Lung (tissue), 12 donors: ENCODE results near the gene DENND4B. TPM values are rescaled to one million over a fixed set of nuclear protein-coding genes. Genes with fewer than 3 reads are reported as not detected.

Experiments used
- ATAC-seq: fragments of 200-7000 bp; cut with Tn5 transposase; one replicate; pipeline ENCODE4 v1.9.1; 2020; ENCODE audit warnings: moderate number of reproducible peaks; ENCODE audit not compliant: insufficient read depth, low FRiP score
- DNase-seq, 3 donors: peaks; one replicate each; pipeline ENCODE4 v3.0.0-alpha.2; 2013 to 2017
- H3K27ac ChIP-seq, 2 donors: one replicate each; pipeline ENCODE4 v1.5.1; 2013; ENCODE audit warnings: mild to moderate bottlenecking in 2 of 2, moderate library complexity in 2 of 2, control low read depth in 1 of 2, inconsistent platforms in 1 of 2, low read depth in 1 of 2, low read length in 1 of 2
- H3K27me3 ChIP-seq, 3 donors: one replicate each; pipeline ENCODE4 v1.5.1; 2013; ENCODE audit warnings: low read length in 2 of 3; ENCODE audit not compliant: control insufficient read depth in 3 of 3, insufficient read depth in 3 of 3
- H3K36me3 ChIP-seq, 4 donors: one replicate each; pipeline ENCODE4 v1.5.1; 2013; ENCODE audit warnings: low read length in 4 of 4, mild to moderate bottlenecking in 1 of 4, moderate library complexity in 1 of 4; ENCODE audit not compliant: control insufficient read depth in 4 of 4, insufficient read depth in 4 of 4
- H3K4me1 ChIP-seq, 5 donors: one replicate each; pipeline ENCODE4 v1.5.1; 2013; ENCODE audit warnings: low read length in 5 of 5, mild to moderate bottlenecking in 2 of 5, moderate library complexity in 1 of 5; ENCODE audit not compliant: control insufficient read depth in 5 of 5, insufficient read depth in 5 of 5
- H3K4me3 ChIP-seq: one replicate; pipeline ENCODE4 v1.5.1; 2013; ENCODE audit warnings: mild to moderate bottlenecking, control low read depth, moderate library complexity
- H3K9ac ChIP-seq, 2 donors: one replicate each; pipeline ENCODE4 v1.5.1; 2013; ENCODE audit warnings: low read length in 2 of 2, control low read depth in 1 of 2; ENCODE audit not compliant: insufficient read depth in 1 of 2
- H3K9me3 ChIP-seq, 4 donors: one replicate each; pipeline ENCODE4 v1.5.1; 2013; ENCODE audit warnings: low read length in 3 of 4, mild to moderate bottlenecking in 1 of 4, moderate library complexity in 1 of 4; ENCODE audit not compliant: control insufficient read depth in 4 of 4, insufficient read depth in 3 of 4
- WGBS, 2 donors: extraction: QIAGEN DNeasy Blood & Tissue Kit; methylation state at CpG; one replicate each; pipeline ENCODE4 v1.1.7; 2013; 5-methylcytosine and 5-hydroxymethylcytosine counted together
- polyA plus RNA-seq, 2 donors: library from polyadenylated mRNA; stranded (reverse); fragments of 200-250 nt; gene quantifications; one replicate each; pipeline ENCODE4 v1.2.1, GENCODE V29; 2013
- total RNA-seq, 2 donors: library from RNA; depleted of rRNA in 1 of 2; stranded (reverse); fragments of >200 nt in 1 of 2; gene quantifications; one replicate each; pipeline ENCODE4 v1.2.1, GENCODE V29; 2014 to 2021
- TF ChIP-seq, protein P1 (sequence below): IDR thresholded peaks from 2 replicates; pipeline ENCODE4 v1.5.1; 2012; ENCODE audit warnings: mild to moderate bottlenecking; ENCODE audit errors: control extremely low read depth, extremely low read depth
- donor health status: control.
- donor health status: control.
- donor health status: Bipolar disorder and iron deficiency.
- donor health status: healthy.
- donor health status: DM: yes; HTN: yes; CAD: no.

The DENND4B gene
- total and polyA plus RNA-seq, 4 donors, result 40.5 to 84.7 (median 59.4) TPM

- Histone ChIP-seq H3K4me3 (no peak overlapping the region), H3K36me3 (peaks cover 10 to 73% (median 40%) of the 10 kb centered on the region in 4 donors), H3K9ac (no peak overlapping the region)
These were observed 10.3 kb downstream of the DENND4B start for GRCh38 chr1:153936011-153936802.

DNA sequence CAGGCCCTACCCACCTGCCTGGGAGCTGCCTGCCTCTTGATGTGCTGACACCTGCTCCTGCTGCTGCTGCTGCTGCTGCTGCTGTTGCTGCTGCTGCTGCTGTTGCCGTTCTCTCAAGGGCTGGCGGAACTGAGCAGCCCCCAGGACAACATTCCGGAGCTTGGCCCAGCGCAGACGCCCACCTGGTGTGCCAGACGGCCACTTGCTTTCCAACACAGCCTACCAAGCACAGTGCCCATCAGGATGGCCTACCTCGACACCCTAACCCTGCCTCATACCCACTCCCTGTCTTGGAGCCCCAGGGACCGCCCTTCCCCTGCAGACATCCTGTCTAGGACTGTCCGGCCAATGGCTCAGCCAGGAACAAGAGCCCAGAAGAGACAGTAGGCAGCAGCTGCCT is 11.8 kb downstream of the DENND4B start:
- Histone ChIP-seq H3K27ac (no peak overlapping the region), H3K4me3 (no peak overlapping the region), H3K4me1 (no peaks in the 10 kb centered on the region), H3K9ac (no peak overlapping the region), H3K9me3 (no peaks in the 10 kb centered on the region), H3K36me3 (peaks cover 15 to 73% (median 46%) of the 10 kb centered on the region in 4 donors), H3K27me3 (no peaks in the 10 kb centered on the region)
- ATAC-seq, result no peak
- DNase-seq, result no peak
- WGBS, 2 donors, result 95 to 96% methylated on average over 9 of the region's 9 CpGs
- TF ChIP-seq, protein P1, sequence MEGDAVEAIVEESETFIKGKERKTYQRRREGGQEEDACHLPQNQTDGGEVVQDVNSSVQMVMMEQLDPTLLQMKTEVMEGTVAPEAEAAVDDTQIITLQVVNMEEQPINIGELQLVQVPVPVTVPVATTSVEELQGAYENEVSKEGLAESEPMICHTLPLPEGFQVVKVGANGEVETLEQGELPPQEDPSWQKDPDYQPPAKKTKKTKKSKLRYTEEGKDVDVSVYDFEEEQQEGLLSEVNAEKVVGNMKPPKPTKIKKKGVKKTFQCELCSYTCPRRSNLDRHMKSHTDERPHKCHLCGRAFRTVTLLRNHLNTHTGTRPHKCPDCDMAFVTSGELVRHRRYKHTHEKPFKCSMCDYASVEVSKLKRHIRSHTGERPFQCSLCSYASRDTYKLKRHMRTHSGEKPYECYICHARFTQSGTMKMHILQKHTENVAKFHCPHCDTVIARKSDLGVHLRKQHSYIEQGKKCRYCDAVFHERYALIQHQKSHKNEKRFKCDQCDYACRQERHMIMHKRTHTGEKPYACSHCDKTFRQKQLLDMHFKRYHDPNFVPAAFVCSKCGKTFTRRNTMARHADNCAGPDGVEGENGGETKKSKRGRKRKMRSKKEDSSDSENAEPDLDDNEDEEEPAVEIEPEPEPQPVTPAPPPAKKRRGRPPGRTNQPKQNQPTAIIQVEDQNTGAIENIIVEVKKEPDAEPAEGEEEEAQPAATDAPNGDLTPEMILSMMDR, result no peak

More at GRCh38 chr1:153936011-153936802, 10.3 kb downstream of the DENND4B start:
- Histone ChIP-seq H3K9me3 (no peaks in the 10 kb centered on the region), H3K27ac (no peak overlapping the region), H3K27me3 (no peaks in the 10 kb centered on the region), H3K4me1 (no peaks in the 10 kb centered on the region)
- TF ChIP-seq, protein P1, result no peak
- ATAC-seq (no peak), DNase-seq (no peak)
- 96 to 98% methylated on average over 12 of the region's 12 CpGs for WGBS, 2 donors

- Histone ChIP-seq H3K4me3 (no peak overlapping the region), H3K36me3 (peaks cover 15 to 69% (median 44%) of the 10 kb centered on the region in 4 donors), H3K27me3 (no peaks in the 10 kb centered on the region), H3K9me3 (no peaks in the 10 kb centered on the region), H3K27ac (no peak overlapping the region), H3K4me1 (peaks cover 0 to 1% (median 0%) of the 10 kb centered on the region in 5 donors), H3K9ac (no peak overlapping the region)
- 97 to 98% methylated on average over 11 of the region's 11 CpGs for WGBS, 2 donors
- TF ChIP-seq, protein P1, result no peak
- DNase-seq, result no peak
- ATAC-seq, result no peak
These were observed 12.6 kb downstream of the DENND4B start for GRCh38 chr1:153933955-153934354.
